Spinal cord (tissue), 10 donors: ENCODE results near the gene RASSF8. TPM values are rescaled to one million over a fixed set of nuclear protein-coding genes. Genes with fewer than 3 reads are reported as not detected.
"Not testable (repeated sequence)": the region's sequence is repeated elsewhere in the genome, so short reads cannot be mapped to it uniquely, and the experiment has no call there.

Experiments
- DNase-seq, 6 donors: peaks; one replicate each; pipeline versions ENCODE4 v3.0.0 to v3.0.0-alpha.2; 2013 to 2015; ENCODE audit warnings: low spot score in 6 of 6, low read depth in 4 of 6
- H3K27ac ChIP-seq: one replicate; pipeline ENCODE4 v1.5.1; 2013; ENCODE audit warnings: low read depth, low read length, control low read depth
- H3K27me3 ChIP-seq: one replicate; pipeline ENCODE4 v1.6.1; 2013; ENCODE audit warnings: low read length; ENCODE audit not compliant: control insufficient read depth, insufficient read depth
- H3K36me3 ChIP-seq: one replicate; pipeline ENCODE4 v1.6.1; 2013; ENCODE audit warnings: low read length; ENCODE audit not compliant: control insufficient read depth, insufficient read depth
- H3K4me1 ChIP-seq: one replicate; pipeline ENCODE4 v1.6.1; 2013; ENCODE audit warnings: low read length; ENCODE audit not compliant: control insufficient read depth, insufficient read depth
- H3K4me3 ChIP-seq: one replicate; pipeline ENCODE4 v1.5.1; 2013; ENCODE audit warnings: low read depth, low read length, control low read depth
- H3K9me3 ChIP-seq: one replicate; pipeline ENCODE4 v1.6.1; 2013; ENCODE audit warnings: low read length; ENCODE audit not compliant: control insufficient read depth, insufficient read depth
- WGBS: methylation state at CpG from one replicate; pipeline ENCODE4 v1.1.5; 2013; ENCODE audit warnings: missing lambda C conversion rate; ENCODE audit not compliant: insufficient coverage; 5-methylcytosine and 5-hydroxymethylcytosine counted together
- polyA plus RNA-seq, 2 donors: library from polyadenylated mRNA; unstranded; fragments of 120-200 nt; gene quantifications; one replicate each; pipeline ENCODE4 v1.2.1, GENCODE V29; 2013; ENCODE audit not compliant: insufficient read length in 2 of 2
- total RNA-seq, 2 donors: library from RNA; depleted of rRNA in 1 of 2; stranded (reverse); fragments of 120-200 nt in 1 of 2; fragments of >200 nt in 1 of 2; gene quantifications; one replicate each; pipeline versions ENCODE4 v1.2.3 to v1.2.4, GENCODE V29; 2013 to 2014
- donor health status: healthy.

The RASSF8 gene
- total and polyA plus RNA-seq, 4 donors = 17.5 to 80.7 (median 46.7) TPM

DNA sequence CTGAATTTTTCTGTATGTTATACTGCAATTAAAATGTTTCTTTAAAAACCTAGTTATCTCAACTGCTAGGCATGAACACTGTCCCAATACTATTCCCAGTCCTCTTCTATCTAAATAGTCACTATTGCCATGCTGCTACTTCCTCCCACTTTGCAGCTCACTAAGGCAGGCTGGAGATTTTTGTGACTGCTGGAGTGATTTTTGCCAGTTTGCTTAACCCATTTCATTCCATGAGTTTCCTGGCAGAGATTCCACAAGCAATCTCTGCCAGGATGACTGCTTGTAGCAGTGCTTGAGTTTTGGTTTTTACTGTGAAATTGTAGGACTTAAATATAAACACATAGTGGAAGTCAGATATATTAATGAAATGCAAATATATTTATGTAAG, 85.5 kb downstream of the RASSF8 start:
- H3K27ac ChIP-seq = no peak overlapping the region

DNA sequence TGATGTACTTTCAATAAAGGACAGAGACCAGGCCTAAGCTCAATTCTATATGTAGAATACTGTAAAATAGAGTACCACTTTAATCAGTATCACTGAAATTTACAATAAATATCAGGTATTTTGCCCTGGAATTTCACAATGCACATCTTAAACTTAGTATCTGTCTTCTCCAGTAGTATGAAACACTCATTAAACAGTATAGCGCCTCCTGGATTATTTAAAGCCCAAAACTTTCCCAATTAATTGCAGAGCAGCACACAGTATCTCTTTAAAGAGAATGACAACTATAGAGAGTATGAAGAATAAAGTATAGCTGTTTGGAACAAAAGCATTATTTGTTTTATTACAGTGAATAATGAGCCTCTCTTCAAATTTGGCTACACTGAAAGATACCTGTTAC, 86.1 kb downstream of the RASSF8 start:
- Histone ChIP-seq H3K27me3 (no peaks in the 10 kb centered on the region), H3K4me3 (no peak overlapping the region), H3K4me1 (no peaks in the 10 kb centered on the region), H3K36me3 (no peaks in the 10 kb centered on the region), H3K27ac (no peak overlapping the region), H3K9me3 (no peaks in the 10 kb centered on the region)
- no CpG with 5 or more reads among the region's 1 CpG for WGBS
- no peak for DNase-seq

More for the DNA sequence above, 85.5 kb downstream of the RASSF8 start:
- no peaks in the 10 kb centered on the region for H3K9me3 ChIP-seq
- H3K4me1 ChIP-seq = no peaks in the 10 kb centered on the region
- no peaks in the 10 kb centered on the region for H3K36me3 ChIP-seq
- peak in 2 of 6 donors; percentile 44 to 76 for DNase-seq
- no peaks in the 10 kb centered on the region for H3K27me3 ChIP-seq
- H3K4me3 ChIP-seq = no peak overlapping the region

DNA sequence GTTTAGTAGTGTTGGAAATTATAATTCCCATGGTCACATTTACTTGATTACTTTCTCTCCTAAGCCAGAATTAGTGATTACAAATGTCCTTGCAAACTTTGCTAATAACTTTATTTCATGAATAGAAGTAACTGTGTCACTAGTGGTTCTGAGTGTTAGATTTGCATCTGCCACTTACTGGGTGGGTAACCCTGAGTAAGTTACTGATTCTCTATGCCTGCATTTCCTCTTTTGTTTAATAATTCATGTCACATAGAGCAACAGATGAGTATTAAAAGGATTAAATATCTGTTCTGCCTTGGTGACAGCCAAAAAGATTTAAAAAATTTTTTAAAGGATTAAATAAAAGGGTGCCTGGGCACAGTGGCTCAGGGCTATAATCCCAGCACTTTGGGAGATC, 87.7 kb downstream of the RASSF8 start:
- DNase-seq = no peak
- Histone ChIP-seq H3K27me3 (no peaks in the 10 kb centered on the region), H3K4me1 (no peaks in the 10 kb centered on the region)

GRCh38 chr12:26046906-26047305, 88.4 kb downstream of the RASSF8 start:
- Histone ChIP-seq H3K27ac (no peak overlapping the region), H3K9me3 (no peaks in the 10 kb centered on the region), H3K4me3 (no peak overlapping the region), H3K4me1 (no peaks in the 10 kb centered on the region), H3K36me3 (no peaks in the 10 kb centered on the region), H3K27me3 (no peaks in the 10 kb centered on the region)
- peak in 1 of 6 donors; percentile 54 for DNase-seq
- WGBS = 50% methylated on average over 1 of the region's 1 CpG

More for the DNA sequence above, 87.7 kb downstream of the RASSF8 start:
- Histone ChIP-seq H3K4me3 (no peak overlapping the region), H3K27ac (no peak overlapping the region), H3K36me3 (no peaks in the 10 kb centered on the region), H3K9me3 (no peaks in the 10 kb centered on the region)

- no peak overlapping the region for H3K4me3 ChIP-seq
- no peaks in the 10 kb centered on the region for H3K36me3 ChIP-seq
- no peaks in the 10 kb centered on the region for H3K9me3 ChIP-seq
- no peaks in the 10 kb centered on the region for H3K27me3 ChIP-seq
- no peak for DNase-seq
- 81% methylated on average over 7 of the region's 9 CpGs for WGBS
- no peak overlapping the region for H3K27ac ChIP-seq
- no peaks in the 10 kb centered on the region for H3K4me1 ChIP-seq
These were observed 89.1 kb downstream of the RASSF8 start for GRCh38 chr12:26047401-26048226.

GRCh38 chr12:26052652-26053051, 94.2 kb downstream of the RASSF8 start:
- no peak overlapping the region for H3K4me3 ChIP-seq
- H3K4me1 ChIP-seq = no peaks in the 10 kb centered on the region
- no peak for DNase-seq
- no peaks in the 10 kb centered on the region for H3K9me3 ChIP-seq
- H3K27me3 ChIP-seq = no peaks in the 10 kb centered on the region
- H3K36me3 ChIP-seq = no peaks in the 10 kb centered on the region
- 100% methylated on average over 2 of the region's 4 CpGs for WGBS
- no peak overlapping the region for H3K27ac ChIP-seq

- no peaks in the 10 kb centered on the region for H3K4me1 ChIP-seq
- no peak overlapping the region for H3K4me3 ChIP-seq
- no peak for DNase-seq
- no peaks in the 10 kb centered on the region for H3K9me3 ChIP-seq
- no peak overlapping the region for H3K27ac ChIP-seq
- H3K27me3 ChIP-seq = no peaks in the 10 kb centered on the region
- no peaks in the 10 kb centered on the region for H3K36me3 ChIP-seq
- no CpG with 5 or more reads among the region's 4 CpGs for WGBS
These were observed 95.9 kb downstream of the RASSF8 start for GRCh38 chr12:26054383-26054782.

DNA sequence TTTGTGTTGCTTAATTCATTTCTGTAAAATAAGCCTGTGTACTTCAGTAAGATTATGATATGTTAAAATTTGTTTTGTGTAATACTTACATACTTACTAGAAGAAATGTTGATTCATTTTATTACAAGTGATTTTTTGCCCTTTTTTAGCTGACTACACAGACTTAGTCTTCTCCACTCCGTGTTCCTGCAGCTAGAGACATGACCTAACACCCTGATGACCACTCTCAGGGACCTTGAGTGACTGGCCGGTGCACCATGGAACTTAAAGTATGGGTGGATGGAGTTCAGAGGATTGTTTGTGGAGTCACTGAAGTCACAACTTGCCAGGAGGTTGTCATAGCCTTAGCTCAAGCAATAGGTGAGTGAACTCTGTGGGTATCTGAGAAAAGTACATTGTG, 96.6 kb downstream of the RASSF8 start:
- no peak for DNase-seq
- 100% methylated on average over 2 of the region's 2 CpGs for WGBS
- no peaks in the 10 kb centered on the region for H3K27me3 ChIP-seq
- no peak overlapping the region for H3K4me3 ChIP-seq
- no peak overlapping the region for H3K27ac ChIP-seq
- no peaks in the 10 kb centered on the region for H3K4me1 ChIP-seq
- no peaks in the 10 kb centered on the region for H3K36me3 ChIP-seq
- H3K9me3 ChIP-seq = no peaks in the 10 kb centered on the region

- no peaks in the 10 kb centered on the region for H3K9me3 ChIP-seq
- WGBS = no CpG with 5 or more reads among the region's 1 CpG
- no peaks in the 10 kb centered on the region for H3K36me3 ChIP-seq
- no peaks in the 10 kb centered on the region for H3K4me1 ChIP-seq
- H3K27ac ChIP-seq = no peak overlapping the region
- H3K27me3 ChIP-seq = no peaks in the 10 kb centered on the region
- DNase-seq = peak in 1 of 6 donors; percentile 50
- no peak overlapping the region for H3K4me3 ChIP-seq
These were observed 97.9 kb downstream of the RASSF8 start for GRCh38 chr12:26056335-26056734.

DNA sequence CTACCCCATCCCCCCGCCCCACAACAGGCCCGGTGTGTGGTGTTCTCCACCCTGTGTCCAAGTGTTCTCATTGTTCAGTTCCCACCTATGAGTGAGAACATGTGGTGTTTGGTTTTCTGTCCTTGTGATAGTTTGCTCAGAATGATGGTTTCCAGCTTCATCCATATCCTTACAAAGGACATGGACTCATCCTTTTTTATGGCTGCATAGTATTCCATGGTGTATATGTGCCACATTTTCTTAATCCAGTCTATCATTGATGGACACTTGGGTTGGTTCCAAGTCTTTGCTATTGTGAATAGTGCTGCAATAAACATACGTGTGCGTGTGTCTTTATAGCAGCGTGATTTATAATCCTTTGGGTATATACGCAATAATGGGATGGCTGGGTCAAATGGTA, 98.8 kb downstream of the RASSF8 start:
- H3K4me3 ChIP-seq, DNase-seq, H3K27me3 ChIP-seq, H3K36me3 ChIP-seq, H3K9me3 ChIP-seq, H3K27ac ChIP-seq, H3K4me1 ChIP-seq: not testable (repeated sequence)
- WGBS = no CpG with 5 or more reads among the region's 6 CpGs
